ENCODE measurements around the gene NUDT1. TPM values are rescaled to one million over a fixed set of nuclear protein-coding genes. Genes with fewer than 3 reads are reported as not detected.

NUDT1 gene
- total RNA-seq, 2 experiments from 2014 or later, result 85.2 to 87.5 TPM

- H3K27me3 Mint-ChIP-seq, result no peaks in the 10 kb centered on the region
- POLR2A ChIA-PET, result no interaction called here
- no peak overlapping the region for H3K4me3 Mint-ChIP-seq
- CTCF ChIA-PET, result no interaction called here
- no peaks in the 10 kb centered on the region for H3K4me1 Mint-ChIP-seq
- H3K9me3 Mint-ChIP-seq, result no peaks in the 10 kb centered on the region
- H3K27ac Mint-ChIP-seq, result no peak overlapping the region
- peaks cover 24% of the 10 kb centered on the region for H3K36me3 Mint-ChIP-seq (ENCODE audit: low read depth)
- no peak for DNase-seq
Observed at GRCh38 chr7:2201128-2201527, 40.9 kb upstream of the NUDT1 start.

GRCh38 chr7:2201686-2202360 is 40.2 kb upstream of the NUDT1 start:
- Mint-ChIP-seq H3K4me3 (no peak overlapping the region), H3K36me3 (ENCODE audit: low read depth) (peaks cover 17% of the 10 kb centered on the region), H3K4me1 (no peaks in the 10 kb centered on the region), H3K27ac (no peak overlapping the region), H3K9me3 (no peaks in the 10 kb centered on the region), H3K27me3 (no peaks in the 10 kb centered on the region)
- POLR2A ChIA-PET, result no interaction called here
- CTCF ChIA-PET, result no interaction called here
- DNase-seq, result no peak

GRCh38 chr7:2202361-2202761 is 39.7 kb upstream of the NUDT1 start:
- Mint-ChIP-seq H3K27ac (no peak overlapping the region), H3K4me1 (no peaks in the 10 kb centered on the region), H3K4me3 (no peak overlapping the region), H3K9me3 (no peaks in the 10 kb centered on the region), H3K36me3 (ENCODE audit: low read depth) (peaks cover 12% of the 10 kb centered on the region), H3K27me3 (no peaks in the 10 kb centered on the region)
- no peak for DNase-seq
- ChIA-PET POLR2A (no interaction called here), CTCF (no interaction called here)

GRCh38 chr7:2202901-2203765 is 38.9 kb upstream of the NUDT1 start:
- no peak overlapping the region for H3K4me3 Mint-ChIP-seq
- CTCF ChIA-PET, result interaction anchor here (0.6 to 1.7 kb wide), 2 partner anchors 8 to 19 kb away, joined by 4 read pairs; no protein-coding TSS in a partner anchor

GRCh38 chr7:2203766-2204300 is 38.2 kb upstream of the NUDT1 start:
- peaks cover 14% of the 10 kb centered on the region for H3K36me3 Mint-ChIP-seq (ENCODE audit: low read depth)
- ChIA-PET CTCF (interaction anchor here (0.6 to 1.7 kb wide), 2 partner anchors 9 to 18 kb away, joined by 4 read pairs; no protein-coding TSS in a partner anchor), POLR2A (no interaction called here)
- no peaks in the 10 kb centered on the region for H3K4me1 Mint-ChIP-seq
- no peaks in the 10 kb centered on the region for H3K27me3 Mint-ChIP-seq
- H3K4me3 Mint-ChIP-seq, result no peak overlapping the region
- no peak for DNase-seq
- no peak overlapping the region for H3K27ac Mint-ChIP-seq
- no peaks in the 10 kb centered on the region for H3K9me3 Mint-ChIP-seq

More at GRCh38 chr7:2202901-2203765, 38.9 kb upstream of the NUDT1 start:
- Mint-ChIP-seq H3K9me3 (no peaks in the 10 kb centered on the region), H3K36me3 (ENCODE audit: low read depth) (peaks cover 11% of the 10 kb centered on the region), H3K4me1 (no peaks in the 10 kb centered on the region), H3K27me3 (no peaks in the 10 kb centered on the region), H3K27ac (no peak overlapping the region)
- POLR2A ChIA-PET, result no interaction called here
- DNase-seq, result no peak

- Mint-ChIP-seq H3K27me3 (no peaks in the 10 kb centered on the region), H3K36me3 (ENCODE audit: low read depth) (peaks cover 11% of the 10 kb centered on the region), H3K9me3 (no peaks in the 10 kb centered on the region), H3K4me3 (no peak overlapping the region), H3K4me1 (no peaks in the 10 kb centered on the region), H3K27ac (no peak overlapping the region)
- POLR2A ChIA-PET, result no interaction called here
- no peak for DNase-seq
- CTCF ChIA-PET, result interaction anchor here (0.7 to 1.7 kb wide), 2 partner anchors 9 to 579 kb away, joined by 4 read pairs; no protein-coding TSS in a partner anchor
Observed at GRCh38 chr7:2204446-2204845, 37.6 kb upstream of the NUDT1 start.

GRCh38 chr7:2205036-2205780 is 36.8 kb upstream of the NUDT1 start:
- CTCF ChIA-PET, result interaction anchor here (0.7 kb wide), 1 partner anchor 580 kb away, joined by 4 read pairs; no protein-coding TSS in a partner anchor
- no peak for DNase-seq
- Mint-ChIP-seq H3K36me3 (ENCODE audit: low read depth) (peaks cover 9% of the 10 kb centered on the region), H3K9me3 (no peaks in the 10 kb centered on the region), H3K27me3 (no peaks in the 10 kb centered on the region), H3K27ac (no peak overlapping the region), H3K4me3 (no peak overlapping the region), H3K4me1 (peaks cover 2% of the 10 kb centered on the region)
- POLR2A ChIA-PET, result no interaction called here

- Mint-ChIP-seq H3K27ac (no peak overlapping the region), H3K4me3 (no peak overlapping the region), H3K9me3 (no peaks in the 10 kb centered on the region), H3K36me3 (ENCODE audit: low read depth) (peaks cover 26% of the 10 kb centered on the region), H3K27me3 (no peaks in the 10 kb centered on the region), H3K4me1 (peaks cover 3% of the 10 kb centered on the region)
- CTCF ChIA-PET, result interaction anchor here (1.3 kb wide), 1 partner anchor 140 kb away, joined by 5 read pairs; no protein-coding TSS in a partner anchor
- POLR2A ChIA-PET, result no interaction called here
- DNase-seq, result no peak
Observed at GRCh38 chr7:2208712-2209111, 33.3 kb upstream of the NUDT1 start.

GRCh38 chr7:2209146-2209960 is 32.7 kb upstream of the NUDT1 start:
- Mint-ChIP-seq H3K27ac (no peak overlapping the region), H3K4me3 (no peak overlapping the region), H3K27me3 (no peaks in the 10 kb centered on the region)

GRCh38 chr7:2209961-2210323 is 32.1 kb upstream of the NUDT1 start:
- ChIA-PET POLR2A (no interaction called here), CTCF (interaction anchor here (0.9 to 1.3 kb wide), 4 partner anchors 110 to 629 kb away, joined by 3 to 5 read pairs (median 3); no protein-coding TSS in a partner anchor)
- no peak overlapping the region for H3K27ac Mint-ChIP-seq
- no peaks in the 10 kb centered on the region for H3K27me3 Mint-ChIP-seq
- H3K4me1 Mint-ChIP-seq, result peaks cover 16% of the 10 kb centered on the region
- DNase-seq, result no peak
- peaks cover 33% of the 10 kb centered on the region for H3K36me3 Mint-ChIP-seq (ENCODE audit: low read depth)
- no peak overlapping the region for H3K4me3 Mint-ChIP-seq
- H3K9me3 Mint-ChIP-seq, result no peaks in the 10 kb centered on the region

More at GRCh38 chr7:2209146-2209960, 32.7 kb upstream of the NUDT1 start:
- H3K9me3 Mint-ChIP-seq, result no peaks in the 10 kb centered on the region
- ChIA-PET POLR2A (no interaction called here), CTCF (interaction anchor here (0.9 to 1.3 kb wide), 4 partner anchors 109 to 628 kb away, joined by 3 to 5 read pairs (median 3); no protein-coding TSS in a partner anchor)
- H3K4me1 Mint-ChIP-seq, result peaks cover 10% of the 10 kb centered on the region
- DNase-seq, result peak; percentile 50
- peaks cover 32% of the 10 kb centered on the region for H3K36me3 Mint-ChIP-seq (ENCODE audit: low read depth)

- no peak overlapping the region for H3K27ac Mint-ChIP-seq
- CTCF ChIA-PET, result interaction anchor here (1.6 kb wide), 1 partner anchor 137 kb away, joined by 4 read pairs; no protein-coding TSS in a partner anchor
- no peaks in the 10 kb centered on the region for H3K27me3 Mint-ChIP-seq
- peaks cover 21% of the 10 kb centered on the region for H3K4me1 Mint-ChIP-seq
- H3K36me3 Mint-ChIP-seq (ENCODE audit: low read depth), result peaks cover 38% of the 10 kb centered on the region
- no peaks in the 10 kb centered on the region for H3K9me3 Mint-ChIP-seq
- H3K4me3 Mint-ChIP-seq, result no peak overlapping the region
- POLR2A ChIA-PET, result no interaction called here
- no peak for DNase-seq
Observed at GRCh38 chr7:2210551-2211258, 31.3 kb upstream of the NUDT1 start.

Measured in activated CD4-positive, alpha-beta memory T cell treated with anti-CD3 and anti-CD28 coated beads, Interleukin-2, amount 10 ng/mL, durations not matched to agents 7 days and 5 days (primary cell).